T-helper 1 cell treated with Interleukin-12 subunit alpha and Interleukin-12 subunit beta and Interleukin-4 antibody, amounts not matched to agents 30 μg/mL and 1 μg/mL, for 36 hours (primary cell): ENCODE results near the gene IER5.
"Not testable (repeated sequence)": the region's sequence is repeated elsewhere in the genome, so short reads cannot be mapped to it uniquely, and the experiment has no call there.

Source experiments
- H3K27ac Mint-ChIP-seq: one replicate; pipeline ENCODE4 v1.8.0; 2021; ENCODE audit warnings: mild to moderate bottlenecking, mixed read lengths
- H3K27me3 Mint-ChIP-seq: one replicate; pipeline ENCODE4 v1.8.0; 2021; ENCODE audit warnings: low read depth, mixed read lengths
- H3K36me3 Mint-ChIP-seq: one replicate; pipeline ENCODE4 v1.8.0; 2021; ENCODE audit warnings: low read depth, mixed read lengths
- H3K4me1 Mint-ChIP-seq: one replicate; pipeline ENCODE4 v1.8.0; 2021; ENCODE audit warnings: low read depth, mixed read lengths
- H3K4me3 Mint-ChIP-seq: one replicate; pipeline ENCODE4 v1.8.0; 2021; ENCODE audit warnings: mild to moderate bottlenecking, moderate library complexity, mixed read lengths
- H3K9me3 Mint-ChIP-seq: one replicate; pipeline ENCODE4 v1.8.0; 2021; ENCODE audit warnings: mixed read lengths

The IER5 gene

GRCh38 chr1:181108304-181108867 lies 19.9 kb downstream of the IER5 start:
- H3K36me3 Mint-ChIP-seq, result no peaks in the 10 kb centered on the region
- H3K9me3 Mint-ChIP-seq, result no peaks in the 10 kb centered on the region
- H3K27me3 Mint-ChIP-seq, result peaks cover 65% of the 10 kb centered on the region
- H3K4me1 Mint-ChIP-seq, result peaks cover 36% of the 10 kb centered on the region
- H3K4me3 Mint-ChIP-seq, result no peak overlapping the region
- H3K27ac Mint-ChIP-seq, result no peak overlapping the region

- Mint-ChIP-seq H3K4me3 (no peak overlapping the region), H3K4me1 (peaks cover 26% of the 10 kb centered on the region), H3K9me3 (no peaks in the 10 kb centered on the region), H3K27me3 (peaks cover 65% of the 10 kb centered on the region), H3K27ac (no peak overlapping the region), H3K36me3 (no peaks in the 10 kb centered on the region)
Measured at GRCh38 chr1:181110013-181110412, 21.5 kb downstream of the IER5 start.

- H3K9me3 Mint-ChIP-seq, result no peaks in the 10 kb centered on the region
- no peak overlapping the region for H3K27ac Mint-ChIP-seq
- H3K27me3 Mint-ChIP-seq, result peaks cover 55% of the 10 kb centered on the region
- no peak overlapping the region for H3K4me3 Mint-ChIP-seq
- no peaks in the 10 kb centered on the region for H3K36me3 Mint-ChIP-seq
- peaks cover 21% of the 10 kb centered on the region for H3K4me1 Mint-ChIP-seq
Measured at GRCh38 chr1:181111559-181111958, 23.1 kb downstream of the IER5 start.

GRCh38 chr1:181112071-181112929 lies 23.8 kb downstream of the IER5 start:
- peaks cover 14% of the 10 kb centered on the region for H3K4me1 Mint-ChIP-seq
- no peaks in the 10 kb centered on the region for H3K36me3 Mint-ChIP-seq
- H3K27ac Mint-ChIP-seq, result no peak overlapping the region
- H3K27me3 Mint-ChIP-seq, result peaks cover 48% of the 10 kb centered on the region
- no peaks in the 10 kb centered on the region for H3K9me3 Mint-ChIP-seq
- no peak overlapping the region for H3K4me3 Mint-ChIP-seq

GRCh38 chr1:181113059-181113641 lies 24.6 kb downstream of the IER5 start:
- no peaks in the 10 kb centered on the region for H3K9me3 Mint-ChIP-seq
- H3K4me1 Mint-ChIP-seq, result peaks cover 11% of the 10 kb centered on the region
- peaks cover 39% of the 10 kb centered on the region for H3K27me3 Mint-ChIP-seq
- H3K27ac Mint-ChIP-seq, result no peak overlapping the region
- H3K36me3 Mint-ChIP-seq, result no peaks in the 10 kb centered on the region
- H3K4me3 Mint-ChIP-seq, result no peak overlapping the region

- Mint-ChIP-seq H3K9me3 (no peaks in the 10 kb centered on the region), H3K4me1 (peaks cover 3% of the 10 kb centered on the region), H3K27me3 (peaks cover 39% of the 10 kb centered on the region), H3K36me3 (no peaks in the 10 kb centered on the region), H3K27ac (no peak overlapping the region), H3K4me3 (no peak overlapping the region)
Measured at GRCh38 chr1:181114574-181115367, 26.3 kb downstream of the IER5 start.

GRCh38 chr1:181115368-181115684 lies 26.8 kb downstream of the IER5 start:
- Mint-ChIP-seq H3K36me3 (no peaks in the 10 kb centered on the region), H3K4me3 (no peak overlapping the region), H3K27ac (no peak overlapping the region), H3K9me3 (no peaks in the 10 kb centered on the region), H3K4me1 (peaks cover 3% of the 10 kb centered on the region), H3K27me3 (peaks cover 35% of the 10 kb centered on the region)

- H3K4me1 Mint-ChIP-seq, H3K9me3 Mint-ChIP-seq, H3K36me3 Mint-ChIP-seq, H3K27ac Mint-ChIP-seq, H3K4me3 Mint-ChIP-seq: not testable (repeated sequence)
- H3K27me3 Mint-ChIP-seq, result peaks cover 31% of the 10 kb centered on the region
Measured at GRCh38 chr1:181115971-181116370, 27.5 kb downstream of the IER5 start.

- H3K36me3 Mint-ChIP-seq, result no peaks in the 10 kb centered on the region
- H3K4me3 Mint-ChIP-seq, result no peak overlapping the region
- no peaks in the 10 kb centered on the region for H3K9me3 Mint-ChIP-seq
- peaks cover 21% of the 10 kb centered on the region for H3K27me3 Mint-ChIP-seq
- H3K4me1 Mint-ChIP-seq, result peaks cover 3% of the 10 kb centered on the region
- H3K27ac Mint-ChIP-seq, result no peak overlapping the region
Measured at GRCh38 chr1:181116819-181117390, 28.4 kb downstream of the IER5 start.

GRCh38 chr1:181117648-181118449 lies 29.3 kb downstream of the IER5 start:
- H3K4me1 Mint-ChIP-seq, result no peaks in the 10 kb centered on the region
- no peaks in the 10 kb centered on the region for H3K9me3 Mint-ChIP-seq
- H3K27me3 Mint-ChIP-seq, result peaks cover 12% of the 10 kb centered on the region
- H3K27ac Mint-ChIP-seq, result no peak overlapping the region
- H3K36me3 Mint-ChIP-seq, result no peaks in the 10 kb centered on the region
- no peak overlapping the region for H3K4me3 Mint-ChIP-seq

- H3K9me3 Mint-ChIP-seq, result no peaks in the 10 kb centered on the region
- no peak overlapping the region for H3K27ac Mint-ChIP-seq
- no peak overlapping the region for H3K4me3 Mint-ChIP-seq
- peaks cover 11% of the 10 kb centered on the region for H3K27me3 Mint-ChIP-seq
- H3K4me1 Mint-ChIP-seq, result no peaks in the 10 kb centered on the region
- H3K36me3 Mint-ChIP-seq, result no peaks in the 10 kb centered on the region
Measured at GRCh38 chr1:181119093-181119989, 30.8 kb downstream of the IER5 start.

- Mint-ChIP-seq H3K9me3 (no peaks in the 10 kb centered on the region), H3K27me3 (peaks cover 19% of the 10 kb centered on the region), H3K4me1 (peaks cover 5% of the 10 kb centered on the region), H3K4me3 (no peak overlapping the region), H3K36me3 (peaks cover 3% of the 10 kb centered on the region), H3K27ac (no peak overlapping the region)
Measured at GRCh38 chr1:181120924-181121323, 32.4 kb downstream of the IER5 start.

- peaks cover 5% of the 10 kb centered on the region for H3K4me1 Mint-ChIP-seq
Measured at GRCh38 chr1:181121498-181121897, 33.0 kb downstream of the IER5 start.

More at GRCh38 chr1:181121498-181121897, 33.0 kb downstream of the IER5 start:
- no peak overlapping the region for H3K27ac Mint-ChIP-seq
- no peak overlapping the region for H3K4me3 Mint-ChIP-seq
- no peaks in the 10 kb centered on the region for H3K9me3 Mint-ChIP-seq
- peaks cover 3% of the 10 kb centered on the region for H3K36me3 Mint-ChIP-seq
- H3K27me3 Mint-ChIP-seq, result peaks cover 19% of the 10 kb centered on the region
